D721Med (cell line): Measurements from ENCODE around the gene NFIA.

ENCODE experiments used
- DNase-seq: peaks from one replicate; pipeline ENCODE4 v3.0.0; 2011; ENCODE audit warnings: low spot score; ENCODE audit not compliant: insufficient read length
- FAIRE-seq: peaks from 2 replicates; lab custom pipeline; 2011; peaks lifted over from hg19 to GRCh38; lab: Jason Lieb, UNC
- TF ChIP-seq, protein P1 (sequence below): IDR thresholded peaks from 2 replicates; pipeline ENCODE4 v1.5.1; 2012; ENCODE audit warnings: mild to moderate bottlenecking, control low read depth; ENCODE audit not compliant: insufficient read depth; ENCODE audit errors: missing control alignments

Gene NFIA

DNA sequence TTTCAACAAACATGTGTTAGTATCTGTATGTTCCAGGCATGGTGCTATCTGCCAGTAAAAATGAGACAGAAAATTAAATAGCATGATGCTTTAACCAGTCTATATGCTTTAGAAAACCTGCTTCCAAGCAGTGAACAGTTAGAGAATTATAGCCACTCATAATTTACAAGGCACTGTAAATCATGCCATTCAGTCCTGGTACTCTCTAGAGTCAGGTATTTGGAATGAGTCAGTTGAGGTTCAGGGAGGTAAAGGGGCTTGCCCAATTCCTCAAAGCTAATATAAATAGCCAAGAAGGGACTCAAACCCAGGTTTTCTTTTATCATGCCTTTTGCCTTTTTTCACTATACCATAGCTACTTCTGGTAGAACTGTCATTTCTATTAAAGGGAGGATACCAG lies 184.4 kb downstream of the NFIA start:
- FAIRE-seq (no peak), DNase-seq (no peak)
- TF ChIP-seq, protein P1, sequence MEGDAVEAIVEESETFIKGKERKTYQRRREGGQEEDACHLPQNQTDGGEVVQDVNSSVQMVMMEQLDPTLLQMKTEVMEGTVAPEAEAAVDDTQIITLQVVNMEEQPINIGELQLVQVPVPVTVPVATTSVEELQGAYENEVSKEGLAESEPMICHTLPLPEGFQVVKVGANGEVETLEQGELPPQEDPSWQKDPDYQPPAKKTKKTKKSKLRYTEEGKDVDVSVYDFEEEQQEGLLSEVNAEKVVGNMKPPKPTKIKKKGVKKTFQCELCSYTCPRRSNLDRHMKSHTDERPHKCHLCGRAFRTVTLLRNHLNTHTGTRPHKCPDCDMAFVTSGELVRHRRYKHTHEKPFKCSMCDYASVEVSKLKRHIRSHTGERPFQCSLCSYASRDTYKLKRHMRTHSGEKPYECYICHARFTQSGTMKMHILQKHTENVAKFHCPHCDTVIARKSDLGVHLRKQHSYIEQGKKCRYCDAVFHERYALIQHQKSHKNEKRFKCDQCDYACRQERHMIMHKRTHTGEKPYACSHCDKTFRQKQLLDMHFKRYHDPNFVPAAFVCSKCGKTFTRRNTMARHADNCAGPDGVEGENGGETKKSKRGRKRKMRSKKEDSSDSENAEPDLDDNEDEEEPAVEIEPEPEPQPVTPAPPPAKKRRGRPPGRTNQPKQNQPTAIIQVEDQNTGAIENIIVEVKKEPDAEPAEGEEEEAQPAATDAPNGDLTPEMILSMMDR, result no peak

DNA sequence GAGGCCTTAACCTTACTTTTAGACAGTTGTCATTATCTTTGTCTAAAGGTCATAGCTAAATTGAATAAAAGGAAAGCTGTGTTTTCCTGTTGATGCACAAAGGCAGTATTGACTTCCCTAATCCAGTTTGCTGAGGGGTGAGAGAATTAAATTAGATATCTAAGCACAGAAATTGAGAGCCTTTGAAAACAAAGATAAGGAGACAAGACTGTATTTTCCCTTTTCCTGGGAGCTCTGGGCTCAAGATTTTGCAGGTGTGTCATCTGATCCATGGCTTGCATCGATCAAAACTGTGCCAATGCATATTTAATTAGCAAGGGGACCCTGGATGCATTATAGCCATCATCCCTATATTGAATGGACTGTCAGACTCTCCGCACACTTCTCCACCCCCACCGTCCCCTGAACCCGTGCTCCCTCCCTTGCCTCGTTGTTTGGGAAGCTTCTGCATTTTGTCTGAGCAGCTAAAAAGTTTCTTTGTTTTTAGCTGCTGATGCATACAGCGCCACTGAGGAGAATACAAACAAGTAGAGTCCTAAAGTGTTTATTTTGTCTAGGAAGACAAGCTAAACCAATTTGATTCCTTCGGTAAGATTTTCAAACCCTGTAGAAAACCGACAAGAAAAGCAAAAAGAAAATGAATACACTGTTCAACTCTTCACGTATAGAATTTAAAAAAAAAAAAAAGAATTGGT lies 186.3 kb downstream of the NFIA start:
- FAIRE-seq (no peak), DNase-seq (no peak)
- TF ChIP-seq, protein P1, result no peak

DNA sequence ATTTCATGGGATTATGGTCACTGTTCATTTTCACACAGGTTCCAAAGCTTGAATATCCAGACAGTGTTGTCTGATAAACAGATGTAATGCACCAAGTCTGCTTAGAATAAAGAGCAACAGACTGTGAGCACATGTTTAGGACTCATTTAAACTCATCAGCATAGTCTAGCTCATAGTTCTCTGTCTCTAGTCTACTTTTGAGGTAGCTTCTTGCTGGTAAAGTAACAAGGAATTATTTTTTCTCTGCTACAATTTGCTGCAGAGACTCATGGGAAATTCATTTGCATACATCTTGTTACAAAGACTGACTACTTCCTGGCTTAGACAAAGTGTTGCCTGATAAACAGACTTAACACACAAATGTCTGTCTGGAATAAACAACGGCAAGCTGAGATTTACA lies 187.2 kb downstream of the NFIA start:
- TF ChIP-seq, protein P1, result no peak
- FAIRE-seq (peak; percentile 60), DNase-seq (no peak)

DNA sequence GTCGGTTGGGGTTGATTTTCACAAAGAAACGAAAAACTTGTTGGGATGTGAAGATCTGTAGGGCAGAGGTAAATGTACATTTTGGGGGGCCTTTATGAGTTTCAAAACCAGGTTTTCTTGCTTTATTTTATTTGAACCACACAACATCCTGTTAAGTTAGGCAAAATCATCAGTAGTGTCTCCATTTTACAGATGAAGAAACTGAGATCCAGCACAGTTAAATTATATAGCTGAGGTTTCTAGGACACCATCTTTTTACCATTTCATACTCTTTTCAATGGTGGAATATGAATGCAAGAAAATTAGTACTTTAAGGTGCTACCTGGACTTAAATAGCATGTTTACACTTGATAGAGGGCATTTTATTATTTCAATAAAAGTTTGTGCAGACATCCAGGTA lies 187.7 kb downstream of the NFIA start:
- FAIRE-seq (no peak), DNase-seq (no peak)
- TF ChIP-seq, protein P1, result no peak

DNA sequence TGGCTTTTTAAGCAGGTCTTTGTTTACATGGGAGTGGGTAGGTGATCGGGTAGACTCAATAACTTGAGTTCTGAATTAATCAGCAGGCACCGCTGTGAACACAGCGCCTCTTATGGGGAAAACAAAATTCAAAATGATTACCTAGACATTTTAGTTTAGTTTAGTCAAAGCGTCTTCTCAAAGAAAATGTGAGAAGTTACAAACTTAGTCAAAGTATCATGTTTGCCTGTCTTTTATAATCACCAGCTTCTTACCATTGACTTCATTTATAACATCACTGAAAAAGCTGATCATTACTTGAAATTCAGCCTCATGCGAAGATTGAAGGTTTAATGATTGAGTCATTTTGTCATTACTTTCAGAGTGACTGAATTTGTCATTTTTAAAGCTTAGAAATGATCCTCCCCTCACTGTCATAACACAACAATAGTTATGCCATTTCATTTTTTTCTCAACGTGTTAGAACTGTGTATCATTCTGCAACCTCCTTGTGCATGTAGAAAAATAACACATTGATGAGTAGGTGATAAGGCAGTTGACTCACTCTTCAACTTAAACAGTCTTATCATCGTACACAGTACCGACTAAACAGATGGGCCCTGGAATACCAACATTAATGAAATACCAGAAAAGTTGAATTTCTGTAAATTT lies 188.5 kb downstream of the NFIA start:
- FAIRE-seq, result peak; percentile 53
- DNase-seq, result no peak
- TF ChIP-seq, protein P1, result no peak

DNA sequence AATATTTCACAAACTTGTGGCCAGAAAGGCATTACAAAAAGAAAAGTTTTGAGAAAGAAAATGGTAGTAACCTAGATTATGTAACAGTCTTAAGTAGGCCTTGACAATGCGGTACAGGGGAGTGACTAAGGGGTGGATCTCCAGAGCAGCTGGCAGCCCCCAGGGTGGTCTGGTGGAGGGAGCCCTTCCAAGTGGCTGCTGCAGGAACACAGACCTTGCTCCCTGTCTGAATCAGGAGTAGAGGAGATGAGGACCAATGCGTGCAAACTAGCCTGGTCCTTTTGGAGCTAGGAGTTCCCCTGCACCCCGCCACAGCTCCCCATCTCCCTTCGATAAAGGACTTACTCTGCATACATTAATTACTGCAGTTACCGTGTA lies 189.0 kb downstream of the NFIA start:
- DNase-seq, result no peak
- TF ChIP-seq, protein P1, result no peak
- FAIRE-seq, result no peak

DNA sequence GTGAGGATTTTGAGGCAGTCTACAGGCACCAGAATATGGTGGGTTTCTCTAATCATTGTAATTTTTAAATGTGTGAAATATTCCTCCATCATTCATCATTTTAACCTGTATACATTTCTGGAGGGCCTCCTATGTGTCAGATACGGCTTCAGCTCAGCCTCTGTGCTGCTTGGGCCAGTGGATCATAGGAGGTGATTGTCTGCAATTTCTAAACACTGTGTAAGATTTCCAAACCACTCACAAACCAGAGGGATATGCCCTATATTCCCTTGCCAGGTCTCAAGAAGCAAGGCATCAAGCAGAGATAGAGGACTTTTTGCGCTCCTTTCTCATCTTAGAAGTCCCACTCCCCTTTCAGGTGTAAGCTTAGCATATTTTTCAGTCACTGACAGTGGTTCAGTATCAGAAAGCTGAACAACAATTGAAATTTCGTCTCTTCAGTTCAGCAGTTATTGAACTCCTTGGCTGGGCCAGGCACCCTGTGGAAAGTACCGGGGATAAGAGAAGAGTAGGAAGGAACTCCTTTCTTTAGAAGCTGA lies 190.9 kb downstream of the NFIA start:
- no peak for FAIRE-seq
- DNase-seq, result no peak
- TF ChIP-seq, protein P1, result no peak
